WERI-Rb-1 (cell line): ENCODE data around the gene P2RX2.

Experiments used
- DNase-seq: peaks from one replicate; pipeline ENCODE4 v3.0.0-alpha.2; 2020
- H3K27ac ChIP-seq: fragments of 250-450 bp; sonication (Bioruptor Pico); 2 replicates; pipeline ENCODE4 v1.5.1; 2020; ENCODE audit warnings: mild to moderate bottlenecking, moderate library complexity
- H3K27me3 ChIP-seq: fragments of 250-450 bp; sonication (Bioruptor Pico); 2 replicates; pipeline ENCODE4 v1.5.1; 2021; ENCODE audit warnings: mild to moderate bottlenecking, low read depth, moderate library complexity; ENCODE audit not compliant: insufficient read depth, severe bottlenecking
- H3K36me3 ChIP-seq: fragments of 250-450 bp; sonication (Bioruptor Pico); 2 replicates; pipeline ENCODE4 v1.5.1; 2020; ENCODE audit warnings: mild to moderate bottlenecking, moderate library complexity
- H3K4me3 ChIP-seq: 2 replicates; pipeline ENCODE4 v1.5.1; 2011; ENCODE audit warnings: low read depth, mild to moderate bottlenecking, control low read depth, low read length
- H3K9me3 ChIP-seq: fragments of 250-450 bp; sonication (Bioruptor Pico); 2 replicates; pipeline ENCODE4 v1.5.1; 2021; ENCODE audit warnings: mild to moderate bottlenecking, moderate library complexity; ENCODE audit not compliant: severe bottlenecking
- CTCF ChIP-seq: IDR thresholded peaks from 2 replicates; pipeline ENCODE4 v1.5.1; 2011; ENCODE audit warnings: low read depth, mild to moderate bottlenecking, control low read depth, inconsistent platforms, low read length

P2RX2 gene

GRCh38 chr12:132640936-132641335 lies 22.4 kb downstream of the P2RX2 start:
- Histone ChIP-seq H3K36me3 (peaks cover 85% of the 10 kb centered on the region), H3K9me3 (no peaks in the 10 kb centered on the region), H3K4me3 (no peak overlapping the region), H3K27me3 (no peaks in the 10 kb centered on the region), H3K27ac (no peak overlapping the region)
- DNase-seq = no peak
- no peak for TF ChIP-seq CTCF

- Histone ChIP-seq H3K36me3 (peaks cover 84% of the 10 kb centered on the region), H3K9me3 (no peaks in the 10 kb centered on the region), H3K27me3 (no peaks in the 10 kb centered on the region), H3K27ac (no peak overlapping the region), H3K4me3 (no peak overlapping the region)
- no peak for TF ChIP-seq CTCF
- DNase-seq = no peak
These were observed 23.5 kb downstream of the P2RX2 start for GRCh38 chr12:132641811-132642650.

- Histone ChIP-seq H3K9me3 (no peaks in the 10 kb centered on the region), H3K27me3 (no peaks in the 10 kb centered on the region), H3K36me3 (peaks cover 84% of the 10 kb centered on the region), H3K4me3 (no peak overlapping the region), H3K27ac (no peak overlapping the region)
- no peak for TF ChIP-seq CTCF
- no peak for DNase-seq
These were observed 24.6 kb downstream of the P2RX2 start for GRCh38 chr12:132642846-132643835.

- Histone ChIP-seq H3K9me3 (no peaks in the 10 kb centered on the region), H3K4me3 (no peak overlapping the region), H3K36me3 (peaks cover 85% of the 10 kb centered on the region), H3K27me3 (no peaks in the 10 kb centered on the region), H3K27ac (no peak overlapping the region)
- no peak for TF ChIP-seq CTCF
- no peak for DNase-seq
These were observed 28.3 kb downstream of the P2RX2 start for GRCh38 chr12:132646850-132647249.

- Histone ChIP-seq H3K9me3 (no peaks in the 10 kb centered on the region), H3K27ac (no peak overlapping the region), H3K4me3 (no peak overlapping the region), H3K36me3 (peaks cover 82% of the 10 kb centered on the region), H3K27me3 (no peaks in the 10 kb centered on the region)
- DNase-seq = no peak
- no peak for TF ChIP-seq CTCF
These were observed 29.3 kb downstream of the P2RX2 start for GRCh38 chr12:132647858-132648257.
